Measurements from ENCODE around the gene METTL16.

The METTL16 gene

GRCh38 chr17:2466931-2467330 is 44.8 kb downstream of the METTL16 start:
- no peak for TF ChIP-seq EZH2phosphoT487 (IDR thresholded peaks at IDR 0.05; ENCODE audit: borderline replicate concordance)
- TF ChIP-seq CTCF (conservative IDR thresholded peaks at IDR 0.05; ENCODE audit: low read length) = no peak
- Histone ChIP-seq H3K9me3 (ENCODE audit: insufficient read depth, low read depth, low read length) (no peaks in the 10 kb centered on the region), H3K4me1 (ENCODE audit: insufficient read depth, low read length, poor library complexity, severe bottlenecking) (no peaks in the 10 kb centered on the region), H3K4me2 (ENCODE audit: low read depth, low read length, poor library complexity, severe bottlenecking) (no peak overlapping the region), H3K9ac (ENCODE audit: low read depth, low read length, poor library complexity, severe bottlenecking) (no peak overlapping the region), H3K4me3 (ENCODE audit: low read length, poor library complexity, severe bottlenecking) (no peak overlapping the region), H3K27me3 (ENCODE audit: insufficient read depth, low read length, poor library complexity, severe bottlenecking) (no peaks in the 10 kb centered on the region), H4K20me1 (ENCODE audit: insufficient read depth, low read length, poor library complexity, severe bottlenecking) (no peaks in the 10 kb centered on the region), H3K79me2 (ENCODE audit: insufficient read depth, low read length) (no peaks in the 10 kb centered on the region), H3F3A (ENCODE audit: low read depth) (no peaks in the 10 kb centered on the region), H3K36me3 (ENCODE audit: insufficient read depth, low read length) (peaks cover 48% of the 10 kb centered on the region), H2AFZ (ENCODE audit: low read length) (no peak overlapping the region), H3K9me2 (replicated peaks; ENCODE audit: low read depth, low read length) (no peaks in the 10 kb centered on the region)

GRCh38 chr17:2462481-2462880 is 49.2 kb downstream of the METTL16 start:
- no peaks in the 10 kb centered on the region for H3K4me1 ChIP-seq (ENCODE audit: insufficient read depth, low read length, poor library complexity, severe bottlenecking)
- H3K4me2 ChIP-seq (ENCODE audit: low read depth, low read length, poor library complexity, severe bottlenecking) = no peak overlapping the region
- no peaks in the 10 kb centered on the region for H3K9me3 ChIP-seq (ENCODE audit: insufficient read depth, low read depth, low read length)
- H3F3A ChIP-seq (ENCODE audit: low read depth) = no peaks in the 10 kb centered on the region
- H3K79me2 ChIP-seq (ENCODE audit: insufficient read depth, low read length) = no peaks in the 10 kb centered on the region
- H2AFZ ChIP-seq (ENCODE audit: low read length) = no peak overlapping the region
- peaks cover 26% of the 10 kb centered on the region; the same call in 1 of the 2 replicates for H3K36me3 ChIP-seq (ENCODE audit: insufficient read depth, low read length)
- H3K4me3 ChIP-seq (ENCODE audit: low read length, poor library complexity, severe bottlenecking) = no peak overlapping the region
- no peak overlapping the region for H3K9ac ChIP-seq (ENCODE audit: low read depth, low read length, poor library complexity, severe bottlenecking)
- no peak for TF ChIP-seq CTCF (conservative IDR thresholded peaks at IDR 0.05; ENCODE audit: low read length)
- no peaks in the 10 kb centered on the region for H3K27me3 ChIP-seq (ENCODE audit: insufficient read depth, low read length, poor library complexity, severe bottlenecking)
- H4K20me1 ChIP-seq (ENCODE audit: insufficient read depth, low read length, poor library complexity, severe bottlenecking) = no peaks in the 10 kb centered on the region
- no peaks in the 10 kb centered on the region for H3K9me2 ChIP-seq (replicated peaks; ENCODE audit: low read depth, low read length)

- no peaks in the 10 kb centered on the region for H3K27me3 ChIP-seq (ENCODE audit: insufficient read depth, low read length, poor library complexity, severe bottlenecking)
- H4K20me1 ChIP-seq (ENCODE audit: insufficient read depth, low read length, poor library complexity, severe bottlenecking) = no peaks in the 10 kb centered on the region
- no peak overlapping the region for H2AFZ ChIP-seq (ENCODE audit: low read length)
- no peaks in the 10 kb centered on the region for H3K4me1 ChIP-seq (ENCODE audit: insufficient read depth, low read length, poor library complexity, severe bottlenecking)
- no peak overlapping the region for H3K4me3 ChIP-seq (ENCODE audit: low read length, poor library complexity, severe bottlenecking)
- H3K9ac ChIP-seq (ENCODE audit: low read depth, low read length, poor library complexity, severe bottlenecking) = no peak overlapping the region
- H3K9me3 ChIP-seq (ENCODE audit: insufficient read depth, low read depth, low read length) = no peaks in the 10 kb centered on the region
- H3K9me2 ChIP-seq (replicated peaks; ENCODE audit: low read depth, low read length) = no peaks in the 10 kb centered on the region
- no peaks in the 10 kb centered on the region for H3F3A ChIP-seq (ENCODE audit: low read depth)
- H3K36me3 ChIP-seq (ENCODE audit: insufficient read depth, low read length) = peaks cover 25% of the 10 kb centered on the region; the same call in 1 of the 2 replicates
- no peak overlapping the region for H3K4me2 ChIP-seq (ENCODE audit: low read depth, low read length, poor library complexity, severe bottlenecking)
- H3K79me2 ChIP-seq (ENCODE audit: insufficient read depth, low read length) = no peaks in the 10 kb centered on the region
- TF ChIP-seq CTCF (conservative IDR thresholded peaks at IDR 0.05; ENCODE audit: low read length) (no peak), EZH2phosphoT487 (IDR thresholded peaks at IDR 0.05; ENCODE audit: borderline replicate concordance) (no peak)
These were observed 51.8 kb downstream of the METTL16 start for GRCh38 chr17:2459917-2460271.
